ENCODE measurements around the gene NTM.

DNA sequence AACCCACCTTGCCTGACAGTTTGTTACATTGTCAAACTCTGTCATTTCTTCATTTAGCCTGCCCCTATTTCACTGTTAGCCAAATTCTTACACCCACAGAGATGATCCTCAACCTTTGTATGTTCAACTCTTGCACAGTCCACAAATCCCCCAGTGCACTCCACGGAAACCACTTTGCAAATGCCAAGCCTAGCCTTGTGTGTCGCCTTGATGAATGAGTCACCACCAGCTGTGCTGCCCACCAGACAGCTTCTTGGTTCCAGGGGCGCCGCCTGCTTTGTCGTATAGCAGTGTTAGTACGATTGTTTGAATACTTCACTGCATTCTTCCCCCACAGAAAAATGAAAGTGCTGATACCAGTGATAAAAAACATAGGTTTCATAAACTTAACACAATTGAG lies 686.3 kb downstream of the NTM start:
- TF ChIP-seq POLR2A (IDR thresholded peaks at IDR 0.05) = no peak
- TF ChIP-seq, protein P1, sequence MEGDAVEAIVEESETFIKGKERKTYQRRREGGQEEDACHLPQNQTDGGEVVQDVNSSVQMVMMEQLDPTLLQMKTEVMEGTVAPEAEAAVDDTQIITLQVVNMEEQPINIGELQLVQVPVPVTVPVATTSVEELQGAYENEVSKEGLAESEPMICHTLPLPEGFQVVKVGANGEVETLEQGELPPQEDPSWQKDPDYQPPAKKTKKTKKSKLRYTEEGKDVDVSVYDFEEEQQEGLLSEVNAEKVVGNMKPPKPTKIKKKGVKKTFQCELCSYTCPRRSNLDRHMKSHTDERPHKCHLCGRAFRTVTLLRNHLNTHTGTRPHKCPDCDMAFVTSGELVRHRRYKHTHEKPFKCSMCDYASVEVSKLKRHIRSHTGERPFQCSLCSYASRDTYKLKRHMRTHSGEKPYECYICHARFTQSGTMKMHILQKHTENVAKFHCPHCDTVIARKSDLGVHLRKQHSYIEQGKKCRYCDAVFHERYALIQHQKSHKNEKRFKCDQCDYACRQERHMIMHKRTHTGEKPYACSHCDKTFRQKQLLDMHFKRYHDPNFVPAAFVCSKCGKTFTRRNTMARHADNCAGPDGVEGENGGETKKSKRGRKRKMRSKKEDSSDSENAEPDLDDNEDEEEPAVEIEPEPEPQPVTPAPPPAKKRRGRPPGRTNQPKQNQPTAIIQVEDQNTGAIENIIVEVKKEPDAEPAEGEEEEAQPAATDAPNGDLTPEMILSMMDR (IDR thresholded peaks at IDR 0.05) = no peak
